GM23338 (cell line): ENCODE results near the gene COIL. TPM values are rescaled to one million over a fixed set of nuclear protein-coding genes. Genes with fewer than 3 reads are reported as not detected.

Experiments
- ATAC-seq: fragments of 200-7000 bp; cut with Tn5 transposase; 3 replicates; pipeline ENCODE4 v1.9.1; 2020
- DNase-seq: peaks from one replicate; pipeline ENCODE4 v3.0.0-alpha.2; 2015; ENCODE audit warnings: low spot score
- H2AFZ ChIP-seq: fragments of 200-600 bp; sonication (generic); 2 replicates; pipeline ENCODE4 v1.8.0; 2016; ENCODE audit warnings: antibody characterized with exemption, mild to moderate bottlenecking, moderate library complexity
- H3F3A ChIP-seq: fragments of 200-600 bp; sonication (generic); replicated peaks from 2 replicates; pipeline ENCODE4 v1.8.0; 2017; ENCODE audit warnings: antibody characterized with exemption, mixed run types, low read depth
- H3K27ac ChIP-seq: fragments of 200-600 bp; sonication (generic); 2 replicates; pipeline ENCODE4 v1.6.1; 2016; ENCODE audit warnings: low read depth
- H3K27me3 ChIP-seq: fragments of 200-600 bp; sonication (generic); 2 replicates; pipeline ENCODE4 v1.8.0; 2016; ENCODE audit warnings: mild to moderate bottlenecking, mixed run types, moderate library complexity; ENCODE audit not compliant: insufficient read depth
- H3K36me3 ChIP-seq: fragments of 200-600 bp; sonication (generic); 2 replicates; pipeline ENCODE4 v1.8.0; 2016; ENCODE audit warnings: mild to moderate bottlenecking; ENCODE audit not compliant: insufficient read depth
- H3K4me1 ChIP-seq: fragments of 200-600 bp; sonication (generic); 2 replicates; pipeline ENCODE4 v1.8.0; 2016; ENCODE audit warnings: mild to moderate bottlenecking, moderate library complexity; ENCODE audit not compliant: insufficient read depth
- H3K4me2 ChIP-seq: fragments of 200-600 bp; sonication (generic); 2 replicates; pipeline ENCODE4 v1.7.1; 2017; ENCODE audit warnings: mixed run types
- H3K4me3 ChIP-seq: fragments of 200-600 bp; sonication (generic); 2 replicates; pipeline ENCODE4 v1.6.1; 2016; ENCODE audit warnings: mixed run types
- H3K79me2 ChIP-seq: fragments of 200-600 bp; sonication (generic); replicated peaks from 2 replicates; pipeline ENCODE4 v1.8.0; 2017; ENCODE audit warnings: mild to moderate bottlenecking; ENCODE audit not compliant: insufficient read depth
- H3K9me2 ChIP-seq: fragments of 200-600 bp; sonication (generic); 2 replicates; pipeline ENCODE4 v1.8.0; 2017; ENCODE audit not compliant: insufficient read depth
- H4K20me1 ChIP-seq: fragments of 200-600 bp; sonication (generic); replicated peaks from 2 replicates; pipeline ENCODE4 v1.8.0; 2017; ENCODE audit warnings: mild to moderate bottlenecking; ENCODE audit not compliant: insufficient read depth
- H3K27ac Mint-ChIP-seq: 2 replicates; pipeline ENCODE4 v1.8.0; 2020; ENCODE audit warnings: inconsistent platforms, mild to moderate bottlenecking, moderate library complexity, mixed read lengths
- H3K27me3 Mint-ChIP-seq: 3 replicates; pipeline ENCODE4 v1.8.0; 2022; ENCODE audit warnings: low read depth, mild to moderate bottlenecking, moderate library complexity, mixed read lengths, inconsistent platforms; ENCODE audit not compliant: insufficient read depth, poor library complexity
- H3K36me3 Mint-ChIP-seq: 3 replicates; pipeline ENCODE4 v1.8.0; 2021; ENCODE audit warnings: low read depth, mild to moderate bottlenecking, inconsistent platforms, moderate library complexity, mixed read lengths
- H3K4me1 Mint-ChIP-seq: 3 replicates; pipeline ENCODE4 v1.8.0; 2020; ENCODE audit warnings: mild to moderate bottlenecking, inconsistent platforms, mixed read lengths
- H3K4me3 Mint-ChIP-seq: 3 replicates; pipeline ENCODE4 v1.8.0; 2021; ENCODE audit warnings: moderate library complexity, mild to moderate bottlenecking, inconsistent platforms, mixed read lengths
- H3K9me3 Mint-ChIP-seq: 3 replicates; pipeline ENCODE4 v1.8.0; 2020; ENCODE audit warnings: moderate library complexity, mild to moderate bottlenecking, inconsistent platforms, mixed read lengths
- CREB1 ChIP-seq: fragments of 250-450 bp; sonication (Bioruptor Pico); IDR thresholded peaks from 2 replicates; pipeline ENCODE4 v1.5.0; 2020; ENCODE audit warnings: low read depth, mild to moderate bottlenecking, moderate library complexity
- EZH2 ChIP-seq: fragments of 200-600 bp; sonication (generic); IDR thresholded peaks from one replicate; pipeline ENCODE4 v1.8.0; 2017; ENCODE audit warnings: antibody characterized with exemption, mild to moderate bottlenecking, low read depth; ENCODE audit not compliant: unreplicated experiment
- NANOG ChIP-seq: IDR thresholded peaks from 2 replicates; pipeline ENCODE4 v1.6.1; 2016; ENCODE audit warnings: antibody characterized with exemption, borderline replicate concordance
- ZNF114 ChIP-seq: fragments of 250-450 bp; sonication (Bioruptor Pico); IDR thresholded peaks from 2 replicates; pipeline ENCODE4 v1.5.0; 2020; ENCODE audit warnings: mild to moderate bottlenecking, moderate library complexity
- ZNF331 ChIP-seq: fragments of 250-450 bp; sonication (Bioruptor Pico); IDR thresholded peaks from 2 replicates; pipeline ENCODE4 v1.5.0; 2020; ENCODE audit warnings: low read depth, mild to moderate bottlenecking, moderate library complexity
- polyA plus RNA-seq: library from polyadenylated mRNA; unstranded; fragments of >200 nt; fragmentation: Nextera tagmentation; extraction: Ambion mirVana; gene quantifications from 2 replicates; pipeline ENCODE4 v1.2.1, GENCODE V29; 2016
- total RNA-seq: library from RNA; depleted of rRNA; stranded (reverse); fragments of >200 nt; shearing (Covaris generic); gene quantifications from 2 replicates; pipeline ENCODE4 v1.2.3, GENCODE V29; 2014
- TF ChIP-seq, protein P1 (sequence below), 2 experiments: fragments of 200-600 bp in 1 of 2; sonication (generic) in 1 of 2; conservative IDR thresholded peaks; 2 replicates each; pipeline versions ENCODE4 v1.5.1 to v1.6.1; 2016 to 2017; ENCODE audit warnings: antibody characterized with exemption in 2 of 2, low read depth in 2 of 2, mild to moderate bottlenecking in 2 of 2, moderate library complexity in 1 of 2
- TF ChIP-seq, protein P2 (sequence below): IDR thresholded peaks from 2 replicates; pipeline ENCODE4 v1.6.1; 2016; ENCODE audit warnings: antibody characterized with exemption
- TF ChIP-seq, protein P3 (sequence below): fragments of 250-450 bp; sonication (Bioruptor Pico); IDR thresholded peaks from 2 replicates; pipeline ENCODE4 v1.5.0; 2020; ENCODE audit warnings: mild to moderate bottlenecking, moderate library complexity

The COIL gene
- total and polyA plus RNA-seq, 2 experiments from 2014 or later: 18.5 to 32.2 TPM

DNA sequence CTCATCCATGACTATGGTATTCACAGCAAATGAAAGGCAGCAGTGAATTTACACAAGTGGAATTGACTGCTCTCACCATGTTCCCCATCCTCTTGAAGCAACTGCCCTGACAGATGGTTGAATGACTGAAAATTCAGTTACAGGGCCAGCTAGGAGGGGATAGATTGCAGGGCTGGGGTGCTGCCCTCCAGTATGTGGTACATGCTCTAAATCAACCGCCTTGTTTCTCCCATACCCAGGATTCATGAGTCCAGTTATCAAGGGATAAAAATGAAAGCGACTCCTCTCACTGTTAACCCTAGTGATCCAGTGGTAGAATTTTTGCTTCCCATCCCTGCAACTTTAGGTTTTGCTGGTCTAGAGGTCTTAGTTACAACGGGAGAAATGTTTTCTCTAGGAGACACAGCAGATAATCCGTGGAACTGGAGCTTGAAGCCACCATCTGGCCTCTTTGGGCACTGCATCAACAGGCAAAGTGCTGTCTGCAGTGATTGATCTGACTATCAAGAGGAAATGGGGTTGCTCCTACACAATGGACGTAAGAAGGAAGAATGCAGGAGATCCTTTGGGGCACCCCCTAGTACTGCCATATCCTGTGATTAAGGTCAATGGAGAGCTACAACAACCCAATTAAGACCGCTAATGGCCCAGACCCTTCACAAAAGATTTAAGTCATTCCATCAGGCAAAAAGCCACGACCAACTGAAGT is 49.0 kb upstream of the COIL start:
- ATAC-seq: peak; percentile 95

DNA sequence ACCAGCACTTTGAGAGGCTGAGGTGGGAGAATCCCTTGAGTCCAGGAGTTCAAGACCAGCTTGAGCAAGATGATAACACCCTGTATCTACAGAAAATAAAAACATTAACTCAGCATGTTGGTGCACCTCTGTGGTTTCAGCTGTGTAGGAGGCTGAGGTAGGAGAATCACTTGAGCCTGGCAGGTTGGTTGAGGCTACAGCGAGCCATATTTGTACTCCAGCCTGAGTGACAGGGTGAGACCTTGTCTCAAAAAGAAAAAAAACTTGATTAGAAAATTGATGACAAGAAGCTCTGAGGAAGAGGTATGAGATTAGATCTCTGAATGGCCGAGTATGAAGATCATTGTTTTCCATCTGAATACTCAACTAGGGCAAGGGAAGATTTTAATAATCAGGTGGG is 48.1 kb upstream of the COIL start:
- Histone ChIP-seq H3K4me3 (no peak overlapping the region), H2AFZ (peak overlapping the region; percentile 40; the same call in 1 of the 2 replicates), H3K27me3 (no peaks in the 10 kb centered on the region), H3K79me2 (no peaks in the 10 kb centered on the region), H3K4me2 (no peak overlapping the region), H3F3A (no peaks in the 10 kb centered on the region), H4K20me1 (no peaks in the 10 kb centered on the region), H3K4me1 (no peaks in the 10 kb centered on the region; the same call in 1 of the 2 replicates), H3K36me3 (no peaks in the 10 kb centered on the region; the same call in 1 of the 2 replicates), H3K9me2 (peaks cover 4% of the 10 kb centered on the region; the same call in 1 of the 2 replicates), H3K27ac (no peak overlapping the region)
- Mint-ChIP-seq H3K36me3 (0 out of 3 replicates have a peak, but pooled peaks cover 4% of the 10 kb centered on the region), H3K4me1 (peaks cover 19% of the 10 kb centered on the region), H3K4me3 (no peak overlapping the region), H3K27me3 (peaks cover 9% of the 10 kb centered on the region), H3K9me3 (no peaks in the 10 kb centered on the region), H3K27ac (no peak overlapping the region; the same call in 1 of the 2 replicates)
- DNase-seq (no peak), ATAC-seq (no peak)
- TF ChIP-seq EZH2 (no peak), CREB1 (CRISPR knock-in tag) (no peak), ZNF114 (CRISPR knock-in tag) (no peak)
- TF ChIP-seq, protein P1, sequence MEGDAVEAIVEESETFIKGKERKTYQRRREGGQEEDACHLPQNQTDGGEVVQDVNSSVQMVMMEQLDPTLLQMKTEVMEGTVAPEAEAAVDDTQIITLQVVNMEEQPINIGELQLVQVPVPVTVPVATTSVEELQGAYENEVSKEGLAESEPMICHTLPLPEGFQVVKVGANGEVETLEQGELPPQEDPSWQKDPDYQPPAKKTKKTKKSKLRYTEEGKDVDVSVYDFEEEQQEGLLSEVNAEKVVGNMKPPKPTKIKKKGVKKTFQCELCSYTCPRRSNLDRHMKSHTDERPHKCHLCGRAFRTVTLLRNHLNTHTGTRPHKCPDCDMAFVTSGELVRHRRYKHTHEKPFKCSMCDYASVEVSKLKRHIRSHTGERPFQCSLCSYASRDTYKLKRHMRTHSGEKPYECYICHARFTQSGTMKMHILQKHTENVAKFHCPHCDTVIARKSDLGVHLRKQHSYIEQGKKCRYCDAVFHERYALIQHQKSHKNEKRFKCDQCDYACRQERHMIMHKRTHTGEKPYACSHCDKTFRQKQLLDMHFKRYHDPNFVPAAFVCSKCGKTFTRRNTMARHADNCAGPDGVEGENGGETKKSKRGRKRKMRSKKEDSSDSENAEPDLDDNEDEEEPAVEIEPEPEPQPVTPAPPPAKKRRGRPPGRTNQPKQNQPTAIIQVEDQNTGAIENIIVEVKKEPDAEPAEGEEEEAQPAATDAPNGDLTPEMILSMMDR (conservative IDR thresholded peaks at IDR 0.05; ENCODE audit: low read depth in 2 of 2): no peak
- TF ChIP-seq, protein P2, sequence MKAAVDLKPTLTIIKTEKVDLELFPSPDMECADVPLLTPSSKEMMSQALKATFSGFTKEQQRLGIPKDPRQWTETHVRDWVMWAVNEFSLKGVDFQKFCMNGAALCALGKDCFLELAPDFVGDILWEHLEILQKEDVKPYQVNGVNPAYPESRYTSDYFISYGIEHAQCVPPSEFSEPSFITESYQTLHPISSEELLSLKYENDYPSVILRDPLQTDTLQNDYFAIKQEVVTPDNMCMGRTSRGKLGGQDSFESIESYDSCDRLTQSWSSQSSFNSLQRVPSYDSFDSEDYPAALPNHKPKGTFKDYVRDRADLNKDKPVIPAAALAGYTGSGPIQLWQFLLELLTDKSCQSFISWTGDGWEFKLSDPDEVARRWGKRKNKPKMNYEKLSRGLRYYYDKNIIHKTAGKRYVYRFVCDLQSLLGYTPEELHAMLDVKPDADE: no peak
- TF ChIP-seq, protein P3, sequence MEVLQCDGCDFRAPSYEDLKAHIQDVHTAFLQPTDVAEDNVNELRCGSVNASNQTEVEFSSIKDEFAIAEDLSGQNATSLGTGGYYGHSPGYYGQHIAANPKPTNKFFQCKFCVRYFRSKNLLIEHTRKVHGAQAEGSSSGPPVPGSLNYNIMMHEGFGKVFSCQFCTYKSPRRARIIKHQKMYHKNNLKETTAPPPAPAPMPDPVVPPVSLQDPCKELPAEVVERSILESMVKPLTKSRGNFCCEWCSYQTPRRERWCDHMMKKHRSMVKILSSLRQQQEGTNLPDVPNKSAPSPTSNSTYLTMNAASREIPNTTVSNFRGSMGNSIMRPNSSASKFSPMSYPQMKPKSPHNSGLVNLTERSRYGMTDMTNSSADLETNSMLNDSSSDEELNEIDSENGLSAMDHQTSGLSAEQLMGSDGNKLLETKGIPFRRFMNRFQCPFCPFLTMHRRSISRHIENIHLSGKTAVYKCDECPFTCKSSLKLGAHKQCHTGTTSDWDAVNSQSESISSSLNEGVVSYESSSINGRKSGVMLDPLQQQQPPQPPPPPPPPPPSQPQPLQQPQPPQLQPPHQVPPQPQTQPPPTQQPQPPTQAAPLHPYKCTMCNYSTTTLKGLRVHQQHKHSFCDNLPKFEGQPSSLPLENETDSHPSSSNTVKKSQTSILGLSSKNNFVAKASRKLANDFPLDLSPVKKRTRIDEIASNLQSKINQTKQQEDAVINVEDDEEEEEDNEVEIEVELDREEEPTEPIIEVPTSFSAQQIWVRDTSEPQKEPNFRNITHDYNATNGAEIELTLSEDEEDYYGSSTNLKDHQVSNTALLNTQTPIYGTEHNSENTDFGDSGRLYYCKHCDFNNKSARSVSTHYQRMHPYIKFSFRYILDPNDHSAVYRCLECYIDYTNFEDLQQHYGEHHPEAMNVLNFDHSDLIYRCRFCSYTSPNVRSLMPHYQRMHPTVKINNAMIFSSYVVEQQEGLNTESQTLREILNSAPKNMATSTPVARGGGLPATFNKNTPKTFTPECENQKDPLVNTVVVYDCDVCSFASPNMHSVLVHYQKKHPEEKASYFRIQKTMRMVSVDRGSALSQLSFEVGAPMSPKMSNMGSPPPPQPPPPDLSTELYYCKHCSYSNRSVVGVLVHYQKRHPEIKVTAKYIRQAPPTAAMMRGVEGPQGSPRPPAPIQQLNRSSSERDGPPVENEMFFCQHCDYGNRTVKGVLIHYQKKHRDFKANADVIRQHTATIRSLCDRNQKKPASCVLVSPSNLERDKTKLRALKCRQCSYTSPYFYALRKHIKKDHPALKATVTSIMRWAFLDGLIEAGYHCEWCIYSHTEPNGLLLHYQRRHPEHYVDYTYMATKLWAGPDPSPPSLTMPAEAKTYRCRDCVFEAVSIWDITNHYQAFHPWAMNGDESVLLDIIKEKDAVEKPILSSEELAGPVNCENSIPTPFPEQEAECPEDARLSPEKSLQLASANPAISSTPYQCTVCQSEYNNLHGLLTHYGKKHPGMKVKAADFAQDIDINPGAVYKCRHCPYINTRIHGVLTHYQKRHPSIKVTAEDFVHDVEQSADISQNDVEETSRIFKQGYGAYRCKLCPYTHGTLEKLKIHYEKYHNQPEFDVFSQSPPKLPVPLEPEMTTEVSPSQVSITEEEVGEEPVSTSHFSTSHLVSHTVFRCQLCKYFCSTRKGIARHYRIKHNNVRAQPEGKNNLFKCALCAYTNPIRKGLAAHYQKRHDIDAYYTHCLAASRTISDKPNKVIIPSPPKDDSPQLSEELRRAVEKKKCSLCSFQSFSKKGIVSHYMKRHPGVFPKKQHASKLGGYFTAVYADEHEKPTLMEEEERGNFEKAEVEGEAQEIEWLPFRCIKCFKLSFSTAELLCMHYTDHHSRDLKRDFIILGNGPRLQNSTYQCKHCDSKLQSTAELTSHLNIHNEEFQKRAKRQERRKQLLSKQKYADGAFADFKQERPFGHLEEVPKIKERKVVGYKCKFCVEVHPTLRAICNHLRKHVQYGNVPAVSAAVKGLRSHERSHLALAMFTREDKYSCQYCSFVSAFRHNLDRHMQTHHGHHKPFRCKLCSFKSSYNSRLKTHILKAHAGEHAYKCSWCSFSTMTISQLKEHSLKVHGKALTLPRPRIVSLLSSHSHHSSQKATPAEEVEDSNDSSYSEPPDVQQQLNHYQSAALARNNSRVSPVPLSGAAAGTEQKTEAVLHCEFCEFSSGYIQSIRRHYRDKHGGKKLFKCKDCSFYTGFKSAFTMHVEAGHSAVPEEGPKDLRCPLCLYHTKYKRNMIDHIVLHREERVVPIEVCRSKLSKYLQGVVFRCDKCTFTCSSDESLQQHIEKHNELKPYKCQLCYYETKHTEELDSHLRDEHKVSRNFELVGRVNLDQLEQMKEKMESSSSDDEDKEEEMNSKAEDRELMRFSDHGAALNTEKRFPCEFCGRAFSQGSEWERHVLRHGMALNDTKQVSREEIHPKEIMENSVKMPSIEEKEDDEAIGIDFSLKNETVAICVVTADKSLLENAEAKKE (CRISPR knock-in tag): no peak

More for the DNA sequence above, 49.0 kb upstream of the COIL start:
- Mint-ChIP-seq H3K27ac (peak overlapping the region; percentile 17), H3K27me3 (peaks cover 9% of the 10 kb centered on the region), H3K4me1 (peaks cover 19% of the 10 kb centered on the region), H3K36me3 (0 out of 3 replicates have a peak, but pooled peaks cover 4% of the 10 kb centered on the region), H3K9me3 (no peaks in the 10 kb centered on the region), H3K4me3 (no peak overlapping the region)
- H3K9me2 ChIP-seq: peaks cover 4% of the 10 kb centered on the region; the same call in 1 of the 2 replicates
- H3K27ac ChIP-seq: no peak overlapping the region
- TF ChIP-seq ZNF331 (CRISPR knock-in tag): no peak
- TF ChIP-seq, protein P1 (conservative IDR thresholded peaks at IDR 0.05; ENCODE audit: low read depth in 2 of 2): peak; percentile 70 to 72
- TF ChIP-seq NANOG: peak; percentile 70; the same call in 1 of the 2 replicates
- no peak overlapping the region for H3K4me2 ChIP-seq
- DNase-seq: peak; percentile 92
- H3K27me3 ChIP-seq: no peaks in the 10 kb centered on the region
- H3K4me1 ChIP-seq: no peaks in the 10 kb centered on the region; the same call in 1 of the 2 replicates
- H3K79me2 ChIP-seq: no peaks in the 10 kb centered on the region
- H3K36me3 ChIP-seq: no peaks in the 10 kb centered on the region; the same call in 1 of the 2 replicates
- no peaks in the 10 kb centered on the region for H3F3A ChIP-seq
- H2AFZ ChIP-seq: peak overlapping the region; percentile 40
- no peaks in the 10 kb centered on the region for H4K20me1 ChIP-seq
- no peak overlapping the region for H3K4me3 ChIP-seq
